Vagina (tissue), 2 donors: Measurements from ENCODE around the gene PRODH2. TPM values are rescaled to one million over a fixed set of nuclear protein-coding genes. Genes with fewer than 3 reads are reported as not detected.

Experiments
- DNase-seq, 2 donors: peaks; one replicate each; pipeline ENCODE4 v3.0.0-alpha.2; 2017; ENCODE audit errors: extremely low spot score in 2 of 2
- H3K27ac ChIP-seq: fragments of 200-600 bp; sonication (generic); one replicate; pipeline ENCODE4 v1.5.1; 2019
- H3K27me3 ChIP-seq: fragments of 200-600 bp; sonication (generic); one replicate; pipeline ENCODE4 v1.5.1; 2019
- H3K36me3 ChIP-seq, 2 donors: fragments of 200-600 bp; sonication (generic); one replicate each; pipeline ENCODE4 v1.5.1; 2017 to 2019
- H3K4me1 ChIP-seq: fragments of 200-600 bp; sonication (generic); one replicate; pipeline ENCODE4 v1.5.1; 2019
- H3K4me3 ChIP-seq, 2 donors: fragments of 200-600 bp; sonication (generic); 1 replicate in 1 of 2; 2 replicates in 1 of 2; pipeline ENCODE4 v1.5.1; 2016 to 2019
- H3K9me3 ChIP-seq: fragments of 200-600 bp; sonication (generic); one replicate; pipeline ENCODE4 v1.5.1; 2019
- CTCF ChIP-seq, 3 experiments: fragments of 450-650 bp in 2 of 3; fragments of 200-600 bp in 1 of 3; sonication (generic) in 1 of 3; IDR thresholded peaks; one replicate each; pipeline ENCODE4 v1.5.1; 2017 to 2019; ENCODE audit warnings: antibody characterized with exemption in 3 of 3, mild to moderate bottlenecking in 2 of 3, moderate library complexity in 2 of 3
- POLR2A ChIP-seq, 2 donors: fragments of 450-650 bp; IDR thresholded peaks; one replicate each; pipeline ENCODE4 v1.6.1; 2017; ENCODE audit warnings: antibody characterized with exemption in 2 of 2, mild to moderate bottlenecking in 2 of 2, moderate library complexity in 2 of 2
- POLR2AphosphoS5 ChIP-seq, 2 donors: sonication (generic); formaldehyde crosslinking; IDR thresholded peaks; one replicate each; pipeline ENCODE4 v1.9.0; 2017; ENCODE audit warnings: antibody characterized with exemption in 2 of 2, mild to moderate bottlenecking in 2 of 2, low read depth in 1 of 2; ENCODE audit not compliant: insufficient read depth in 1 of 2
- intact Hi-C: fragments of 100-400 bp; cut with DNase I; formaldehyde crosslinking; loops from one replicate; pipeline ENCODE4 v1.15.1; 2023
- total RNA-seq: library from RNA; depleted of rRNA; stranded (reverse); fragments of >200 nt; gene quantifications from one replicate; pipeline ENCODE4 v1.2.3, GENCODE V29; 2016

PRODH2 gene
- total RNA-seq, 1 donor from 2014 or later = not detected

GRCh38 chr19:35766571-35767104, 46.0 kb downstream of the PRODH2 start:
- Histone ChIP-seq H3K4me1 (no peaks in the 10 kb centered on the region), H3K4me3 (no peak overlapping the region), H3K27ac (no peak overlapping the region), H3K27me3 (no peaks in the 10 kb centered on the region), H3K9me3 (no peaks in the 10 kb centered on the region), H3K36me3 (no peaks in the 10 kb centered on the region)
- TF ChIP-seq POLR2A (IDR thresholded peaks at IDR 0.05) = no peak
- no peak for TF ChIP-seq POLR2AphosphoS5 (IDR thresholded peaks at IDR 0.05; ENCODE audit: insufficient read depth in 1 of 2, low read depth in 1 of 2)
- TF ChIP-seq CTCF (IDR thresholded peaks at IDR 0.05) = no peak
- no peak for DNase-seq
- intact Hi-C loops = no loop called here

GRCh38 chr19:35764432-35765315, 48.0 kb downstream of the PRODH2 start:
- H3K36me3 ChIP-seq = peaks cover 0 to 4% of the 10 kb centered on the region in 2 donors
- intact Hi-C loops = no loop called here

DNA sequence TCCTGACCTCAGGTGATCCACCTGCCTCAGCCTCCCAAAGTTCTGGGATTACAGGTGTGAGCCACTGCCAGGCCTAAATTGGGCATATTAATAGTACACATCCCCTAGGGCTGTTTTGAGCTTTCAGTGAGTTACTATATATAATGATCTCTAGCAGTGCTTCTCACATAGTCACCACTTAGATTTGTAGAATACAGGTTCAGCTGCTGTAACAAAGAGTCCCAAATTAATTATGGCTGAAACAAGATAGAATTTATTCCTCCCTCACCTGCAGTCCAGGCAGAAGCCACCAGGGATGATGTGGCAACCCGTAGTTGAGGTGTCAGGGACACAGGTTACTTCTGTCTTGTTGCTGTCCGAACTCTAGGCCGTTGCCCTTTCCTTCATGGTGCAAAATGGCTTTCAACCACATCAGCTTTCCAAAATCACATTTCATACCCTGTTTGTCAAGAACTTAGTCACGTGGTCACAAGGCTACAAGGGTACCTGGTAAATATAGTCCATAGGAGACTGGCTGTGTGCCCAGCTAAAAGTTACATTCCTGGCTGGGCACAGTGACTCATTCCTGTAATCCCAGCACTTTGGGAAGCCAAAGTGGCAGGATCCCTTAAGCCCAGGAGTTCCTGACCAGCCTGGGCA, 51.8 kb downstream of the PRODH2 start:
- Histone ChIP-seq H3K27me3 (no peaks in the 10 kb centered on the region), H3K4me3 (no peak overlapping the region), H3K9me3 (no peaks in the 10 kb centered on the region), H3K36me3 (peaks cover 0 to 4% of the 10 kb centered on the region in 2 donors), H3K27ac (no peak overlapping the region), H3K4me1 (peaks cover 29% of the 10 kb centered on the region)
- intact Hi-C loops = no loop called here
- no peak for TF ChIP-seq POLR2A (IDR thresholded peaks at IDR 0.05)
- no peak for TF ChIP-seq POLR2AphosphoS5 (IDR thresholded peaks at IDR 0.05; ENCODE audit: insufficient read depth in 1 of 2, low read depth in 1 of 2)
- TF ChIP-seq CTCF (IDR thresholded peaks at IDR 0.05) = no peak
- no peak for DNase-seq

More at GRCh38 chr19:35764432-35765315, 48.0 kb downstream of the PRODH2 start:
- H3K4me3 ChIP-seq = no peak overlapping the region
- no peaks in the 10 kb centered on the region for H3K27me3 ChIP-seq
- no peaks in the 10 kb centered on the region for H3K4me1 ChIP-seq
- H3K9me3 ChIP-seq = no peaks in the 10 kb centered on the region
- TF ChIP-seq POLR2AphosphoS5 (IDR thresholded peaks at IDR 0.05; ENCODE audit: insufficient read depth in 1 of 2, low read depth in 1 of 2) (no peak), CTCF (IDR thresholded peaks at IDR 0.05) (no peak), POLR2A (IDR thresholded peaks at IDR 0.05) (no peak)
- no peak overlapping the region for H3K27ac ChIP-seq
- no peak for DNase-seq

- TF ChIP-seq CTCF (IDR thresholded peaks at IDR 0.05) (no peak), POLR2AphosphoS5 (IDR thresholded peaks at IDR 0.05; ENCODE audit: insufficient read depth in 1 of 2, low read depth in 1 of 2) (no peak), POLR2A (IDR thresholded peaks at IDR 0.05) (no peak)
- Histone ChIP-seq H3K4me3 (no peak overlapping the region), H3K4me1 (peaks cover 38% of the 10 kb centered on the region), H3K27ac (no peak overlapping the region), H3K36me3 (peaks cover 0 to 4% of the 10 kb centered on the region in 2 donors), H3K27me3 (no peaks in the 10 kb centered on the region), H3K9me3 (no peaks in the 10 kb centered on the region)
- no peak for DNase-seq
- intact Hi-C loops = no loop called here
Measured at GRCh38 chr19:35759697-35760096, 52.9 kb downstream of the PRODH2 start.
